Limb (tissue), 2 donors: ENCODE data around the gene PIH1D2.
A peak's percentile ranks its signal among the peaks of the same experiment; 100 is the strongest.
"Not testable (repeated sequence)": the region's sequence is repeated elsewhere in the genome, so short reads cannot be mapped to it uniquely, and the experiment has no call there.

Source experiments
- DNase-seq, 2 donors: peaks; one replicate each; pipeline ENCODE4 v3.0.0-alpha.2; 2016; ENCODE audit errors: extremely low spot score in 2 of 2

Gene PIH1D2

DNA sequence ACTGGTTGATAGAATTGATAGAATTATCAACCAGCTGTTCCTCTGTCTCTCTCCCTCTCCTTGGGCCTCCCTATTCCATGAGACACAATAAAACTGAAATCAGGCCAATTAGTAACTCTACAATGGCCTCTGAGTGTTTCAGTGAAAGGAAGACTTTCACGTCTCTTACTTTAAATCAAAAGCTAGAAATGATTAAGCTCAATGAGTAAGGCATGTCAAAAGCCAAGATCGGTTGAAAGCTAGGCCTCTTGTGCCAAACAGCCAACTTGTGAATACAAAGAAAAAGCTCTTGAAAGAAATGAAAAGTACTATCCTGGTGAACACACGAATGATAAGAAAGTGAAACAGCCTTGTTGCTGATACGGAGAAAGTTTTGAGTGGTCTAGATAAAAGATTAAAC, 16.6 kb downstream of the PIH1D2 start:
- DNase-seq: no peak

DNA sequence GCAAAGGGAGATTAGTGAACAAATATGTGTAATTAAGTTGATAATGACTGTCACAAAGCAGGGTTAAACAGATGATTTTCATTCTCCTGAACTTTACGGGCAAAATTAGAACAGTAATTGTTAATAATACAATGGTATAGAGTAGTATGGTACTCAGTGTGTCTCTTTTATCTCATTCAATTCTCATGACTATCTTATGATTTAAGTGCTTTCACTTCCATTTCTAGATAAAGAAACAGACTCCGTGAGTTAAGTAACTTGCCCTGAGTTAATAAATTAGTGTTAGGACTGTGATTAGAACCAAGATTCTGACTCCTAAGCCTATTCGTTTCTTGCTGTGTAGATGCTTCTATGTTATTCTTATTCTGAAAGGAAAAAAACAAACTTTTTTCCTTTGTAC, 22.0 kb downstream of the PIH1D2 start:
- no peak for DNase-seq

DNA sequence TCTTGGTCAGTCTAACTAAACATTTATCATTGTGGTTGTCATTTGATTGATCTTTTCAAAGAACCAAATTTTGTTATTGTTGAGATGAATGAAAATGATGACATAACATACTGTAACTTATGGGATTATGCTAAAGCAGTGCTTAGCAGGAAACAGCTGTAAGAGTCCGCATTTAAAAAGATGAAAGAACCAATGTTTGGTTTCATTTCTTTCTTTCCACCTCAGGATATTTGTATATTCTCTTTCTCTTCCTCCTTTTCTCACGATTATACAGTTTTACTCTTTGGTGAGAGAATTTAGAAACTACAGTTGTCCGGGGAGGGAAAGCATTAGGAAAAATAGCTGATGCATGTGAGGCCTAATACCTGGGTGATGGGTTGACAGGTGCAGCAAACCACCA, 23.1 kb downstream of the PIH1D2 start:
- DNase-seq: no peak

DNA sequence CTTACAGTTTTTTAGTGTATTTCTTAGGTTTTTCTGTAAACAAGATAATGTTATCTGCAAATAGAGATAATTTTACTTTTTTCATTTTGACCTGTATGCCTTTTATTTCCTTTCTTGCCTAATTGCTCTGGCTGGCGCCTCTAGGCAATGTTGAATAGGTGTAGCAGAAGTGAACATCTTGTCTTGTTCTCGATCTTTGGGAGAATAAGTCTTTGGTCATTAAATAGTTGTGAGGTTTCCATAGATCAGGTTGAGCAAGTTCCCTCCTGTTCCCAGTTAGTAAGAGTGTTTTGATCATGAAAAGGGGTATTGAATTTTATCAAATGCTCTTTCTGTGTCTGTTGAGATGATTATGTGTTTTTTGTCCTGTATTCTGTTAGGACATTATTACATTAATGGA, 24.0 kb downstream of the PIH1D2 start:
- no peak for DNase-seq

DNA sequence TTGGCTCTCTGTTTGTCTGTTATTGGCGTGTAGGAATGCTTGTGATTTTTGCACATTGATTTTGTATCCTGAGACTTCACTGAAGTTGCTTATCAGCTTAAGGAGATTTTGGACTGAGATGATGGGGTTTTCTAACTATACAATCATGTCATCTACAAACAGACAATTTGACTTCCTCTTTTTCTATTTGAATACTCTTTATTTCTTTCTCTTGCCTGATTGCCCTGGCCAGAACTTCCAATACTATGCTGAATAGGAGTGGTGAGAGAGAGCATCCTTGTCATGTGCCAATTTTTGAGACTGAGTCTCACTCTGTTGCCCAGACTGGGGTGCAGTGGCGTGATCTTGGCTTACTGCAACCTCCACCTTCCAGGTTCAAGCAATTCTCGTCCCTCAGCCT, 25.6 kb downstream of the PIH1D2 start:
- DNase-seq: not testable (repeated sequence)

DNA sequence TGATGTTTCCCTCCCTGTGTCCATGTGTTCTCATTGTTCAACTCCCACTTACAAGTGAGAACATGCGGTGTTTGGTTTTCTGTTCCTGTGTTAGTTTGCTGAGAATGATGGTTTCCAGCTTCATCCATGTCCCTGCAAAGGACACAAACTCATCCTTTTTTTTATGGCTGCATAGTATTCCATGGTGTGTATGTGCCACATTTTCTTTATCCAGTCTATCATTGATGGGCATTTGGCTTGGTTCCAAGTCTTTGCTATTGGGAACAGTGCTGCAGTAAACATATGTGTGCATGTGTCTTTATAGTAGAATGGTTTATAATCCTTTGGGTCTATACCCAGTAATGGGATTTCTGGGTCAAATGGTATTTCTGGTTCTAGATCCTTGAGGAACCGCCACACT, 27.2 kb downstream of the PIH1D2 start:
- DNase-seq: not testable (repeated sequence)

DNA sequence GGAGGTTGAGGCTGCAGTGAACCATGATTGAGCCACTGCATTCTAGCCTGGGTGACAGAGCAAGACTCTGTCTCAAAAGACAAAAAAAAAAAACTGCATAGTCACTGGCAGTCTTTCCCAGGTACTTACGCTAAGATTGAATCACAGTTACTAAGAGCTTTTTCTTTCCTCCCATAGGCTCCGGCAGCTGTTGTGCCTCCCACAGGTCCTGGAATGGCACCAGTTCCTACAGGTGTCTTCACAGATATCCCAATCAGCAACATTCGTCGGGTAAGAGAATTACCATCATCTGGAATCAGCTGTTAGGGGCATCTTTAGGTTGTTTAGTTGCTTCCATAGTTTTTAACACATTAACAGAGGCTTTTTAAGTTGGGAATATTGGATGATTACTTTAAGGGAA, 28.9 kb downstream of the PIH1D2 start:
- DNase-seq: no peak

DNA sequence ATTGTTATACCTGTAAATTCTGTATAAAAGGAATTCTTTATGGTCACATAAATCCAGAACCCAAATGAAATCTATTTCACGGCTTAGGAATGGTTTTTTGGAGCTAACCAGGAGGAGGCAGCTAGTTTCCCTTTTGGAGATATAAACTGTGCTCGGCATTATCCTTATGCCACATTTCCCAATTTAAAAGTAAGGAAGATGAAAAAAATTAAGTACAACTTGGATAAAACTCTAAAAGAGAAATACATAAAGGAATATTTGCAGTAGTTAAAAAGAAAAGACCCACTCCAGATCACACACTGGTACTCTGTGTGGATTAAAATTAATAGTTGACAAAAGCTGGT, 30.9 kb downstream of the PIH1D2 start:
- no peak for DNase-seq

DNA sequence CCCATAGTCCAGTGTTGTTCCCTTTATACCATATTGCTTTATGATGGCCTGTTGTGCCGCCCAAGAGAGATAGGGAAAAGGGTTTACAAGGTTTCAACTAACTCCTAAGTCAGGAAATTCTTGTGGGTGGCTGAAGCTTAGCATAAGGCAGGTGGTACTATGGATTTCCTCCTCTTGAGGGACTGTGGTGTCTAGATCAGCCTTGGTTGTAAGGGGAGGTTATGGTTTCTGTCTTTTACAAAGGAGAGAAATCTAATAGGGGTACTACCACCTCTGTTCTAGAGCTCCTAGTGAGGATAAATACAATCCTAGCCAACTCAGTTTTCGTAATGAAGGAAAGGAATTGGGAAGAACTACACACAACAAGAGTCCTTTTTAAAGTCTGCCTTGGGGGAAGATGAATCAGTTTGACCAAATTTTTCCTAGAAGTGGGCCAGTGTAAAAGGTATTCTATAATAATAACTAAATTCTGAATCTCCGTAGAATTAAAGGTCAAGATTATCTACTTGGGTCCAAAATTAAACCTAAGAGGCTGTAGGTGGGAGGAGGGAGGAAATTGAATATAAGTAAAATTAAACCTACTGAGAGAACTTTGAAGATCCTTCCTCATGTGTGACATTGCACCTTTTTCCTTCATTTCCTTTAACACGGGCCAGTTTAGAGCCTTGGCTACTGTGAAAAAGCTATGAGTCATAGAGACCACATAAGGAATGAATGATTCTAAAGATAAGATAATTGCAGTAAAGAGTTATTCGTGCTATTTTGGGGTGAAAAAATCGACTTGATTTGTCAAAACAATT, 31.5 kb downstream of the PIH1D2 start:
- no peak for DNase-seq

DNA sequence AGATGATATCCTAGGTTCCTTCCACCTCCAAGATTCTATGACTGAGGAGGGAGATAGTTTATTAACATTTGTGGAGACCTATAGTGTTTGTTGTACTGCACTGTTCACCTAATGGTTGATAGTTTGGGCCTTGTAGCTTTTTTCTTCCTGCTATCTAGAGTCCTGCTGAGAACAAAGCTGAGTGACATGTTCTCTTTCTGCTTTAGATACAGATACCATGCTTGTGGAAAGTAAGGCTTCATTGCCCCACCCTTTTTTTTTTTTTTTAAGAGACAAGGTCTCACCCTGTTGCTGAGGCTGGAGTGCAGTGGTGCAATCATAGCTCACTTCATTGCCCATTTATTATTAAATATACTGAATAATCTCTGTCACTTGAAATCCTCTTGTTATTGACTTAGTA, 36.3 kb downstream of the PIH1D2 start:
- DNase-seq: no peak

DNA sequence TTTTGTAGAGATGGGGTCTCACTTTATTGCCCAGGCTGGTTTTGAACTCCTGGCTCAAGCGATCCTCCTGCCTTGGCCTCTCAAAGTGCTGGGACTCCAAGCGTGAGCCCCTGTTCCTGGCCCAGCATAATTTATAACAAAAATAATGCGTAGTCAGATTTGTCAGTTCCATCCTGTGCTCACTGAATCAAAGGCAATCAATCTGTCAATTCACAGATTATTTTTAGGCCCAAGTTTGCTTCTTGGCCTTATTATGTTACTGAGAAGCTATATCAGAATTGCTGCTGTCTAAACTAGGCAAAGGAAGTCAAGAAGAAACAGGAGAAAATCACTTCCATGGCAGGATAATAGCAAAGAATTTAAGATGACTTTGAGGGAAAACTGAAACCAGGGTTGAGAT, 39.9 kb downstream of the PIH1D2 start:
- no peak for DNase-seq

DNA sequence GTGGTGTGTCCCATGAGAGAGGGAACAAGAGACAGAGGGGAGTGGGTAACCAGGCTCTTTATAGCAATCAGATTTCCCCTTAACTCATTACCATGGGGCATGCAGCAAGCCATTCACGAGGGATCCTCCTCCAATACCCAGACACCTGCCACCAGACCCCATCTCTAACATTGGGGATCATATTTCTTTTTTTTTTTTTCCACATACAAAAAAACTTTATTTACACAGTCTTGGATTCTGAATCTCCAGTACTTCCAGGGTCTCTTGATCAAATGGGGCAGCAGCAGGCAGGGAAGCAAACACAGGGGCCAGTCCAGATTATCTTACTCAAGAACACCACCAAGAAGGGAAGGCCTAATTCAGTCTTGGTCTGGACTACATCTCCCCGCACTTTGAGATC, 44.4 kb downstream of the PIH1D2 start:
- no peak for DNase-seq

DNA sequence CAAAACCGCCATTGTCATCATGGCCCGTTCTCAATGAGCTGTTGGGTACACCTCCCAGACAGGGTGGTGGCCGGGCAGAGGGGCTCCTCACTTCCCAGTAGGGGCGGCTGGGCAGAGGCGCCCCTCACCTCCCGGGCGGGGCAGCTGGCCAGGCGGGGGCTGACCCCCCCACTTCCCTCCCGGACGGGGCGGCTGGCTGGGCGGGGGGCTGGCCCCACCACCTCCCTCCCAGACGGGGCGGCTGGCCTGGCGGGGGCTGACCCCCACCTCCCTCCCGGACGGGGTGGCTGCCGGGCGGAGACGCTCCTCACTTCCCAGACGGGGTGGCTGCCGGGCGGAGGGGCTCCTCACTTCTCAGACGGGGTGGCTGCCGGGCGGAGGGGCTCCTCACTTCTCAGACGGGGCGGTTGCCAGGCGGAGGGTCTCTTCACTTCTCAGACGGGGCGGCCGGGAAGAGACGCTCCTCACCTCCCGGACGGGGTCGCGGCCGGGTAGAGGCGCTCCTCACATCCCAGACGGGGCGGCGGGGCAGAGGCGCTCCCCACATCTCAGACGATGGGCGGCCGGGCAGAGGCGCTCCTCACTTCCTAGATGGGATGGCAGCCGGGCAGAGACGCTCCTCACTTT, 46.9 kb downstream of the PIH1D2 start:
- not testable (repeated sequence) for DNase-seq

DNA sequence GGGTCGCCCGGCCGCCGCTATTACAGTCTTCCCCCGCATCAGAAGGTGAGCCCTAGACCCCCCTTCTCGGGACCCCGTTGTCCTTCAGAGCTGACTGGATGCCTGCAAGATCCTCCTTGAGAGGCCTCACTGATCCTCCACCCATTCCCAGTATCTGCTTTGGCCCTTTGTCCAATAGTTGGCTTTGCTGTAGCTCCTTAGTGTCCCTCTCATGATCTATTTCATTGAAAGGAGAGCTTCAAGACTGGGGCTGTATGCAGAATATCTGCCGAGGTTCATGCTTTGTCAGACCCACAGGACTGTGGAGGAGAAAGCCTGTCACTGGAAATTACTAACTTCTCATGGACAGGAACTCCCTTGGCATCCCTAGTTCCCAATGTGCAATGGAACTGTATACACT, 48.1 kb downstream of the PIH1D2 start:
- DNase-seq: peak in 1 of 2 donors; percentile 3

DNA sequence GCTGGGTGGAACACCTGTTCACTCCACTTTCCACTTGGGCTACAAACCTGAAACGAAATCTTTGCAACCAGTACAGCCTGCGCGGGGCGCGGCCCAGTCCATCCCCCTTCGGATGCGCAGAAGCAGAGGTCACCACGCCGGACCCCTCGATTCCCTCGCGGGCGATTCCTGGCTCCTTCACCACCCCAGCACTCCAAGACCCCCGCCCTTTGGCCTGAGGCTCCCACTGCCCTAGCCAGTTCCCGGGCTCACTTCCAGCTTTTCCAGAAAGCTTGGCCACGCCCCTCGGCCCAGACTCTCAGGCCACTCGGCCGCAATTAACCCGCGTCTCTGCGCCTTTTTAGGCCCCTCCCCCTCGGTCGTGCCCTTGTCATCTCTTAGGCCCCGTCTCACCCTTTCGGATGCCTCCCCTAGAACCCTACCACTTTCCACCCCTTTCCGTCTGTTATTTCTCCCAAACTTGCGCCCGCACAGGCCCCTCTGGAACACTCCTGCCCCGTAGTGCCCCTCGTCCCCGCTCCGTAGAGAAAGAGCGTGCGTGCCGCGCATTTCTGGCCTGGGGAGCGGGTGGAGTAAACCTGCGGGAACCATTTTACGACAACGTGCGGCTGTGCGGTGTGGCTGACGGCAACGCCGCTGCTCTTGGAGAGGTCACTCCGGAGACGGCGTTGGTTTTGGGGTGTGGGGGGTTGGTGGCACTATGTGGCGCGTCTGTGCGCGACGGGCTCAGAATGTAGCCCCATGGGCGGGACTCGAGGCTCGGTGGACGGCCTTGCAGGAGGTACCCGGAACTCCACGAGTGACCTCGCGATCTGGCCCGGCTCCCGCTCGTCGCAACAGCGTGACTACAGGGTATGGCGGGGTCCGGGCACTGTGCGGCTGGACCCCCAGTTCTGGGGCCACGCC, 48.8 kb downstream of the PIH1D2 start, which contains the start of gene DLAT:
Gene DLAT (plus strand): TSS at position 636 of the 906 bp plus-strand sequence. CDS start 65 bp downstream, at position 701.
- DNase-seq: peak; percentile 86 to 88

DNA sequence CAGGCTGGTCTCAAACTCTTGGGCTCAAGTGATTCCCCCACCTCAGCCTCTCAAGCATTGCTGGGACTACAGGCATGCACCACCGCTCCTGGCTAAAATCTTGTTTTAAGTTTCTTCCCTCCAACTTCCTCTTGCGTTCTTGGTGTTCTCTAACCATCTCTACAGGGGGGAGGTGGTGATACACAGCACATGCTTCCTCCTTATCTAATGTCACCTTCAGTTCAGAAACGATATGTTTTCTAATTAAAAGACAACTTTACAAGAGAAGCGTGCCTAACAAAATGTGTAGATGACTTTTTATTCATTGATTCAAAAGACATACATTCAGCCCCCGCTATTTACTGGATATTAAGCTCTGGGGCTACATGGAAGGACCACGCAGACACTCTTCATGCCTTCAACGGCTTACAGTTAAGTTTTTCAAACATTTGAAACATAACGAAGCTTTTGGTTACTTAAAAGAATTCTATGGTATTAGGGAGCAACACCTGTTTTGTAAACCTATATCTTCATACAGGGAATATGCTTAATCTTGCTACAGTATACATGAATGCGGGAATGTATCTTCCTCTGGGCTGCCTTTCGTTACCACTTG, 49.5 kb downstream of the PIH1D2 start:
- no peak for DNase-seq

DNA sequence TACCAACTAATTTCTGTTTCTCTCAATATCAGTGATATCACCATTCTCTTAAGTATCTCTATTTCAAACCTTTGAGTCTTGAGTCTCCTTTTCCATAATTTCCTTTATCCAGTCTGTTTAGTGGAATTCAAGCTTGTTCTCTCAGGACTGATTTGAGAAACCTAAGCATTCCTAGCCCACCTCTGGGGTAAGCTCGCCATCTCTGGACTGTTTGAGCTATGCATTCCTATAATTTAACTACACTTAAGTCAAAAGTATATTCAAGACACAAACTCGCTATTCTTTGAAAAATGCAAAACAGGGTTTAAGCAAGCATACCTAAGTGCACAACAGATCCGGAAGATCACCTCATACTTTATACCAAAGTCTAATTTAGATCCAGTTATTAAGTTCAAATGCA, 50.7 kb downstream of the PIH1D2 start:
- DNase-seq: no peak

DNA sequence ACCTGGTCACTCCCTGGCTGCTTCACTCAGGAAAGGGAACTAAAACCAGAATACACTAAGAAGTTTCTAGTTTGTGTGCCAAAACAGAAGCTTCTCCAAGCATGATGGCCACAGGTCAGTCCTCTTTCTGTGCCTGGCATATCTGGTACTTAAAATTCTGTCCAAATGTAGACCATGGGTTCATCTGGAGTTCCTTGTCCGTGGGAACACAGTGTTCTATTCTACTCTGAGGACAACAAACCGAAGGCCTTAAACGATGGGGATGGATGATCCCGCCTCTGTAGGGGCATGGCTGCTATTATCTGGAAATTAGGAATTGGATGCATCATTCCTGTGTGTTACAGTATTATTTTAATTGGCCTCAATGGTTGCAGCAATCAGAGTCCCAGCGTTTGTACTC, 54.8 kb downstream of the PIH1D2 start:
- DNase-seq: no peak
